HepG2 (cell line): ENCODE results near the gene CDC40. TPM values are rescaled to one million over a fixed set of nuclear protein-coding genes. Genes with fewer than 3 reads are reported as not detected.

ENCODE experiments used
- ATAC-seq: fragments of 200-7000 bp; cut with Tn5 transposase; 3 replicates; pipeline ENCODE4 v1.9.1; 2020; ENCODE audit warnings: mild to moderate bottlenecking, moderate library complexity
- BruUV-seq: library from RNA; stranded (reverse); fragments of 400-500 nt; replicated peaks from 2 replicates; lab custom pipeline; 2021; lab: Mats Ljungman, UMichigan
- CTCF ChIA-PET: fragments of 300-600 bp; formaldehyde crosslinking; extraction: SDS; loops from one replicate; lab custom pipeline; 2021; ENCODE audit warnings: low total read pairs, inconsistent platforms, low intra/inter-chr PET ratio; lab: Yijun Ruan, JAX
- POLR2A ChIA-PET: fragments of 350-600 bp; sonication (Branson Sonifier 250); formaldehyde crosslinking; loops from one replicate; lab custom pipeline; 2020; ENCODE audit warnings: antibody characterized with exemption, inconsistent platforms; lab: Yijun Ruan, JAX
- DNase-seq: peaks from one replicate; pipeline ENCODE4 v3.0.0-alpha.2; 2015; ENCODE audit warnings: low spot score
- FAIRE-seq: peaks from 3 replicates; lab custom pipeline; 2011; peaks lifted over from hg19 to GRCh38; lab: Jason Lieb, UNC
- H2AFZ ChIP-seq: one replicate; pipeline ENCODE4 v1.6.1; 2011; ENCODE audit warnings: low read length, inconsistent platforms
- H3K27ac ChIP-seq: fragments of 300-600 bp; 3 replicates; pipeline ENCODE4 v1.8.0; 2011; ENCODE audit warnings: mixed run types, mild to moderate bottlenecking, mixed read lengths, low read length, inconsistent platforms; ENCODE audit not compliant: insufficient read depth; ENCODE audit errors: extremely low read length
- H3K27me3 ChIP-seq, 2 experiments: fragments of 200-600 bp in 1 of 2; 2 replicates in 1 of 2; 3 replicates in 1 of 2; pipeline versions ENCODE4 v1.6.0 to v1.8.0; 2011; ENCODE audit warnings: low read length in 2 of 2, mild to moderate bottlenecking in 2 of 2, moderate library complexity in 2 of 2, inconsistent platforms in 1 of 2; ENCODE audit not compliant: insufficient read depth in 2 of 2, control insufficient read depth in 1 of 2
- H3K36me3 ChIP-seq, 2 experiments: fragments of 200-600 bp in 1 of 2; replicated peaks in 1 of 2; 2 replicates in 1 of 2; 3 replicates in 1 of 2; pipeline versions ENCODE4 v1.5.1 to v1.8.0; 2011; ENCODE audit warnings: low read length in 2 of 2, inconsistent platforms in 1 of 2; ENCODE audit not compliant: insufficient read depth in 2 of 2, control insufficient read depth in 1 of 2
- H3K4me1 ChIP-seq: 2 replicates; pipeline ENCODE4 v1.5.1; 2012; ENCODE audit warnings: low read length, inconsistent platforms; ENCODE audit not compliant: insufficient read depth
- H3K4me2 ChIP-seq: 2 replicates; pipeline ENCODE4 v1.6.0; 2011; ENCODE audit warnings: low read depth, low read length, inconsistent platforms
- H3K4me3 ChIP-seq, 3 experiments: fragments of 200-600 bp in 1 of 3; sonication (generic), shearing (Covaris generic) in 1 of 3; replicated peaks in 1 of 3; 2 replicates each; pipeline ENCODE4 v1.5.1; 2011 to 2016; ENCODE audit warnings: low read length in 3 of 3, inconsistent platforms in 2 of 3, low read depth in 2 of 3, mild to moderate bottlenecking in 2 of 3, control low read depth in 1 of 3, mixed read lengths in 1 of 3; ENCODE audit not compliant: insufficient read depth in 1 of 3
- H3K79me2 ChIP-seq: one replicate; pipeline ENCODE4 v1.6.1; 2011; ENCODE audit warnings: low read length, inconsistent platforms; ENCODE audit not compliant: insufficient read depth
- H3K9ac ChIP-seq: 2 replicates; pipeline ENCODE4 v1.6.0; 2011; ENCODE audit warnings: mild to moderate bottlenecking, low read depth, low read length, inconsistent platforms; ENCODE audit not compliant: insufficient read depth
- H3K9me3 ChIP-seq: 2 replicates; pipeline ENCODE4 v1.5.1; 2012; ENCODE audit warnings: mild to moderate bottlenecking, low read length
- H4K20me1 ChIP-seq: 2 replicates; pipeline ENCODE4 v1.6.0; 2011; ENCODE audit warnings: inconsistent platforms, mild to moderate bottlenecking, low read length, moderate library complexity; ENCODE audit not compliant: insufficient read depth
- ADNP ChIP-seq: sonication (generic); formaldehyde crosslinking; IDR thresholded peaks from 2 replicates; pipeline ENCODE4 v1.4.0; 2020; ENCODE audit warnings: missing genetic modification reagents
- AGO2 ChIP-seq: fragments of 200-400 bp; formaldehyde crosslinking; optimal IDR thresholded peaks from 2 replicates; pipeline ENCODE3; 2017; ENCODE audit warnings: mild to moderate bottlenecking, low read depth, low read length, moderate library complexity
- CEBPB ChIP-seq: IDR thresholded peaks from 2 replicates; pipeline ENCODE4 v1.6.1; 2011; ENCODE audit warnings: low read depth, low read length, improper control_type of control experiment, borderline replicate concordance
- EEA1 ChIP-seq: sonication (generic); formaldehyde crosslinking; IDR thresholded peaks from 2 replicates; pipeline ENCODE4 v1.5.1; 2020; ENCODE audit warnings: mild to moderate bottlenecking, missing genetic modification reagents, borderline replicate concordance
- FOSL2 ChIP-seq: sonication (generic); formaldehyde crosslinking; IDR thresholded peaks from 2 replicates; pipeline ENCODE4 v1.4.0; 2020; ENCODE audit warnings: missing genetic modification reagents
- NBN ChIP-seq: fragments of 450-650 bp; conservative IDR thresholded peaks from 2 replicates; pipeline ENCODE4 v1.6.1; 2017
- NCOA1 ChIP-seq: sonication (generic); formaldehyde crosslinking; IDR thresholded peaks from 2 replicates; pipeline ENCODE4 v1.9.0; 2021; ENCODE audit warnings: missing genetic modification reagents
- SMAD9 ChIP-seq: sonication (generic); formaldehyde crosslinking; IDR thresholded peaks from 2 replicates; pipeline ENCODE4 v1.5.1; 2020; ENCODE audit warnings: mild to moderate bottlenecking, missing genetic modification reagents
- TFDP1 ChIP-seq: IDR thresholded peaks from 2 replicates; pipeline ENCODE4 v1.6.1; 2016; ENCODE audit warnings: missing compliant biosample characterization, missing genetic modification reagents, borderline replicate concordance
- ZBTB21 ChIP-seq: sonication (generic); formaldehyde crosslinking; IDR thresholded peaks from 2 replicates; pipeline ENCODE4 v1.4.0; 2020; ENCODE audit warnings: missing genetic modification reagents
- ZBTB39 ChIP-seq: sonication (generic); formaldehyde crosslinking; IDR thresholded peaks from 2 replicates; pipeline ENCODE4 v1.5.0; 2020; ENCODE audit warnings: missing genetic modification reagents
- ZNF276 ChIP-seq: sonication (generic); formaldehyde crosslinking; IDR thresholded peaks from 2 replicates; pipeline ENCODE4 v1.4.0; 2020; ENCODE audit warnings: mild to moderate bottlenecking, low read depth, missing genetic modification reagents
- ZNF501 ChIP-seq: sonication (generic); formaldehyde crosslinking; IDR thresholded peaks from 2 replicates; pipeline ENCODE4 v1.5.1; 2020; ENCODE audit warnings: mild to moderate bottlenecking, moderate library complexity, missing genetic modification reagents
- ZNF558 ChIP-seq: sonication (generic); formaldehyde crosslinking; IDR thresholded peaks from 2 replicates; pipeline ENCODE4 v1.9.0; 2022; ENCODE audit warnings: mild to moderate bottlenecking, missing genetic modification reagents, borderline replicate concordance
- ZSCAN31 ChIP-seq: sonication (generic); formaldehyde crosslinking; IDR thresholded peaks from 2 replicates; pipeline ENCODE4 v1.5.0; 2020; ENCODE audit warnings: low read depth, mild to moderate bottlenecking, missing genetic modification reagents
- WGBS: methylation state at CpG from one replicate; pipeline ENCODE4 v1.1.6; 2017; ENCODE audit warnings: low lambda C conversion rate; 5-methylcytosine and 5-hydroxymethylcytosine counted together
- in situ Hi-C: cut with HindIII; loops from 2 replicates; pipeline ENCODE4 v1.10.0; 2017; ENCODE audit warnings: low pct_unique_long_range_greater_than_20kb; ENCODE audit not compliant: extremely low pct_ligation_motif_present
- intact Hi-C: fragments of 100-400 bp; cut with micrococcal nuclease; formaldehyde crosslinking; loops from one replicate; pipeline ENCODE4 v1.10.0; 2022; ENCODE audit not compliant: unreplicated experiment
- polyA plus RNA-seq, 8 experiments: library from polyadenylated mRNA; depleted of rRNA in 3 of 8; stranded (reverse) in 7 of 8; unstranded in 1 of 8; fragments of >200 nt; fragmentation: Illumina TruSeq in 4 of 8; extraction: Trizol in 4 of 8; gene quantifications; 2 replicates each; pipeline versions ENCODE4 v1.2.1 to v1.2.3, GENCODE V29; 2011 to 2016; ENCODE audit warnings: low read depth in 4 of 8, missing spikeins in 1 of 8, mixed read lengths in 1 of 8; ENCODE audit not compliant: insufficient read depth in 1 of 8
- total RNA-seq, 5 experiments: library from RNA; depleted of rRNA; stranded (reverse); fragments of >200 nt; fragmentation: Illumina TruSeq; extraction: Trizol; gene quantifications; 2 replicates each; pipeline ENCODE4 v1.2.3, GENCODE V29; 2016; ENCODE audit warnings: low read depth in 1 of 5

Gene CDC40
- total and polyA plus RNA-seq, 2 of the 13 experiments (the other 11 are each of a cell fraction or from before 2014, with no cell fraction given): 11.4 to 21.5 TPM

GRCh38 chr6:110181131-110182030 lies 1.2 kb downstream of the CDC40 start (continued):
- no peak for TF ChIP-seq ZNF276 (CRISPR knock-in tag)
- no peak for TF ChIP-seq CEBPB
- no peak for TF ChIP-seq EEA1 (CRISPR knock-in tag)
- TF ChIP-seq ZNF501 (CRISPR knock-in tag): no peak
- TF ChIP-seq ADNP (CRISPR knock-in tag): no peak

- Histone ChIP-seq H4K20me1 (peaks cover 3% of the 10 kb centered on the region; the same call in 1 of the 2 replicates), H3K79me2 (peaks cover 83% of the 10 kb centered on the region), H3K9ac (no peak overlapping the region), H2AFZ (no peak overlapping the region), H3K4me1 (peaks cover 40% of the 10 kb centered on the region), H3K36me3 (no peaks in the 10 kb centered on the region; a peak in 1 of 5 replicates), H3K27me3 (peaks cover 0 to 3% of the 10 kb centered on the region in 2 experiments; a peak in 1 of 5 replicates), H3K4me2 (peak overlapping the region; percentile 87), H3K4me3 (no peak overlapping the region), H3K27ac (no peak overlapping the region), H3K9me3 (no peaks in the 10 kb centered on the region)
- POLR2A ChIA-PET: no interaction called here
- CTCF ChIA-PET: no interaction called here
- intact Hi-C loops: no loop called here
- no peak for ATAC-seq
- no TSS peak for BruUV-seq
- WGBS: 94% methylated on average over 5 of the region's 5 CpGs
- TF ChIP-seq NCOA1 (CRISPR knock-in tag) (no peak), NBN (no peak), ZBTB21 (CRISPR knock-in tag) (no peak), ZSCAN31 (CRISPR knock-in tag) (no peak), SMAD9 (CRISPR knock-in tag) (no peak), ZBTB39 (CRISPR knock-in tag) (no peak), AGO2 (no peak), FOSL2 (CRISPR knock-in tag) (no peak), TFDP1 (CRISPR knock-in tag) (no peak), ZNF558 (no peak)
- FAIRE-seq: no peak
- in situ Hi-C loops: no loop called here
- DNase-seq: no peak
These were observed 3.2 kb downstream of the CDC40 start for GRCh38 chr6:110183292-110183885.
